ENCODE results near the gene ORC4. TPM values are rescaled to one million over a fixed set of nuclear protein-coding genes. Genes with fewer than 3 reads are reported as not detected.
A peak's percentile ranks its signal among the peaks of the same experiment; 100 is the strongest.

Gene ORC4
- polyA plus RNA-seq, 1 donor from 2014 or later: 42.7 TPM

DNA sequence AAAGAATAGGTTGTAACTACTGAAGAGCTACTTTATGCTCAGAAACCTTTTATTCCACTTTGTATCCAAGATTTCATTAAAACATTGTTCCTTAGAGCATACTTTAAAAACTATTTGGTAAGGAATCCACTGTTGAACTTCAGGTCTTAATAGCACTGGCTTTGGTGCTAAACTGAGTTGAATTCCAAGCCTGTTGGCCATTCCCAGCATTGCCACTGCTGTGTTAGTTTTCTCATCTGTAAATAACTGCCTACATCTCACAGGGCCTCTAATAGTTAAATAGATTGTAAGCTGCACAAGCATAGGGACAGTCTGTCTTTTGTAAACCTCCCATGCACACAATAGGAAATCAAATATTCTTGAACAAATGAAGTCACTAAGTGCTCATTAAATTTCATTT, 86.6 kb downstream of the ORC4 start:
- H3K27ac Mint-ChIP-seq: no peak overlapping the region
- no peaks in the 10 kb centered on the region for H3K4me1 Mint-ChIP-seq
- H3K4me3 Mint-ChIP-seq: no peak overlapping the region
- H3K27me3 Mint-ChIP-seq: no peaks in the 10 kb centered on the region
- no peaks in the 10 kb centered on the region for H3K9me3 Mint-ChIP-seq
- peaks cover 4% of the 10 kb centered on the region for H3K36me3 Mint-ChIP-seq

DNA sequence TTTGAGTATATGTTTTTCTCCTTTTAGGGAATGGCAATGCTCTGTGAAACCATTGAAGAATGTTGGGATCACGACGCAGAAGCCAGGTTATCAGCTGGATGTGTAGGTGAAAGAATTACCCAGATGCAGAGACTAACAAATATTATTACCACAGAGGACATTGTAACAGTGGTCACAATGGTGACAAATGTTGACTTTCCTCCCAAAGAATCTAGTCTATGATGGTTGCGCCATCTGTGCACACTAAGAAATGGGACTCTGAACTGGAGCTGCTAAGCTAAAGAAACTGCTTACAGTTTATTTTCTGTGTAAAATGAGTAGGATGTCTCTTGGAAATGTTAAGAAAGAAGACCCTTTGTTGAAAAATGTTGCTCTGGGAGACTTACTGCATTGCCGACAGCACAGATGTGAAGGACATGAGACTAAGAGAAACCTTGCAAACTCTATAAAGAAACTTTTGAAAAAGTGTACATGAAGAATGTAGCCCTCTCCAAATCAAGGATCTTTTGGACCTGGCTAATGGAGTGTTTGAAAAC, 93.4 kb downstream of the ORC4 start:
- Mint-ChIP-seq H3K4me3 (no peak overlapping the region), H3K27ac (peak overlapping the region in 1 of 3 donors; percentile 6), H3K4me1 (no peaks in the 10 kb centered on the region), H3K27me3 (no peaks in the 10 kb centered on the region), H3K36me3 (no peaks in the 10 kb centered on the region), H3K9me3 (no peaks in the 10 kb centered on the region)

DNA sequence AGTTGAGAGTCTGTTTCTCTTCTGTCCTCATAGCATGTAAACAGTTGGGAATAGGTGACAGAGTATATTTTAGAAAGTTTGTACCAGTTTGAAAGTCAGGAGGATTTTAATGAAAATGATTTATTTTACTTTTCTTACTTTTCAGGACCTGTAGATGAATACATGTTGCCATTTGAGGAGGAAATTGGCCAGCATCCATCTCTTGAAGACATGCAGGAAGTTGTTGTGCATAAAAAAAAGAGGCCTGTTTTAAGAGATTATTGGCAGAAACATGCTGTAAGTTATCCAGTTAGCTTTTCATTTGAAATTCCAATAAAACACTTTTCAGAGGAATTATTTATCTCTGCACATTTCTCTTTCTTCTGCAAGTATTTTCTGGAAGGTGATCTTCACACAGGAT, 94.7 kb downstream of the ORC4 start:
- H3K4me3 Mint-ChIP-seq: no peak overlapping the region

DNA sequence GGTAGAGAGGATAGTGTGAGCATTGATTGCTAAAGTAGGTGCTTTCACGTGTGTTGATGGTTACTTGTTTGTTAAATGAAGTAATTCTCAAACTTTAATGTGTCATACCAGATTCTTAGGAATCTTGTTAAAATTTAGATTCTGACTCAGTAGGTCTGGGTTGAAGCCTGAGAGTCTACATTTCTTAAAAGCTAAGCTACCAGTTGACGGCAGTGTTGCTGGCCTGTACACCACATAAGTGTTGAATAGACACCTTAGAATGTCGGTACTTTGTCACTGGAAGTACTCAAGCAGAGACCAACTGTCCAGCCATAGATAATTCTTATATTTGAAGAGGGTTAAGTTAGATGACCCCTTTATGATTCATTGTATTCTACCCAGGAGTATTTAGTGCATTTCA, 95.9 kb downstream of the ORC4 start:
- H3K36me3 Mint-ChIP-seq: no peaks in the 10 kb centered on the region
- no peak overlapping the region for H3K4me3 Mint-ChIP-seq
- no peaks in the 10 kb centered on the region for H3K9me3 Mint-ChIP-seq
- no peaks in the 10 kb centered on the region for H3K27me3 Mint-ChIP-seq
- no peak overlapping the region for H3K27ac Mint-ChIP-seq
- H3K4me1 Mint-ChIP-seq: no peaks in the 10 kb centered on the region

More for the DNA sequence above, 94.7 kb downstream of the ORC4 start:
- Mint-ChIP-seq H3K4me1 (no peaks in the 10 kb centered on the region), H3K27ac (peak overlapping the region in 1 of 3 donors; percentile 3), H3K27me3 (no peaks in the 10 kb centered on the region), H3K36me3 (no peaks in the 10 kb centered on the region), H3K9me3 (no peaks in the 10 kb centered on the region)

DNA sequence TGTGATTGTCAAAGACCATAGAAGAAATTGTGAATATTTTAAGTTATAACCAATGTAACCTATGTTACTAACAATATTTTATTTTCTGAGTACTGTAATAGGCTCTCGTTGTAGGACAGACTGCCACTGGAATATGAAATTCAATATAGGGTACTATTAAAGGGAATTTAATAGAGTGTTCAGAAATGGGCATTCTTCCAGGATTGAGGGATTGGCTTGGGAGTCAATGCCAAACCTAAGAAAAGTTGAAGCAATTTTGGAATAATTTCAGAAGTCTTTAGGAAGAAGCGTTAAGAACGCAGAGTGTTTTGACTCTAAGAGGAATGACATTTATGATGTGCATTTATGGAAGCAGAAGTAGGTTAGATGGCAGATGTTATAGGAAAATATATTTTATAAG, 96.7 kb downstream of the ORC4 start:
- Mint-ChIP-seq H3K4me1 (no peaks in the 10 kb centered on the region), H3K9me3 (no peaks in the 10 kb centered on the region), H3K27me3 (no peaks in the 10 kb centered on the region), H3K27ac (no peak overlapping the region), H3K36me3 (no peaks in the 10 kb centered on the region), H3K4me3 (no peak overlapping the region)

DNA sequence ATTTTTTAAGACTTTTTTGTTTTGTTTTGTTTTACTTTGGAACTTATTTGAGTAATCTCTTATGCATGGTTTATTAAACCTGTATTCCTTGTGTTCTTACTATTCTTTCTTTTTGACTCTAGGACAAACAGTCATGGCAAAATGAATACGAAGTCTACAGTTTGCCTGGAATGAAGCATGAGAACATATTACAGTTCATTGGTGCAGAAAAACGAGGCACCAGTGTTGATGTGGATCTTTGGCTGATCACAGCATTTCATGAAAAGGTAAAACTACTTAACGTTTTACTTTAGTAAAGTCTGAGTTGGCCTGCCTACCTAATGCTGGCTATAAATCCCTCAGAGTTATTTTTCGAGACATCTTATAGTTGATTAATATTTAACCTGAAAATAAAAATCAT, 103.4 kb downstream of the ORC4 start:
- Mint-ChIP-seq H3K36me3 (no peaks in the 10 kb centered on the region), H3K9me3 (no peaks in the 10 kb centered on the region), H3K4me1 (no peaks in the 10 kb centered on the region), H3K27me3 (peaks cover 2% of the 10 kb centered on the region), H3K27ac (no peak overlapping the region), H3K4me3 (no peak overlapping the region)

DNA sequence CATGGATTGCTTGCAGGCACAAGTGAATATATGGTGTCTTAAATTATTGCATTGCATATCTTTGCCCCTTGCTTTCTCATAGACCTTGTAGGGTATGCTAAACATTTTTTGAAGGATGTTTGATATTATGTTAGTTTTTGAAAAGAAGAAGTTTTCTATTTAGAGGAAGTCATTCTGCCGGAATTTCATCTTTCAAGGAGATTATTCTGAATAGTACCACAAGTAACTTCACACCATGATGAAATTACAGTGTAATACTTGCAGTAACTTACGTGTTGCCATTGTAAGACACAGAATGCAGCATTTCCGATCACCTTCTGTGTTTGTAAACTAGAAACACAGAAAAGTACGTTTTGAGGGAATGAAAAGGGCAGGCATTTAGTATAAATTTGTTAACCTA, 103.8 kb downstream of the ORC4 start:
- H3K36me3 Mint-ChIP-seq: no peaks in the 10 kb centered on the region
- no peaks in the 10 kb centered on the region for H3K4me1 Mint-ChIP-seq
- no peak overlapping the region for H3K27ac Mint-ChIP-seq
- no peak overlapping the region for H3K4me3 Mint-ChIP-seq
- H3K9me3 Mint-ChIP-seq: no peaks in the 10 kb centered on the region
- peaks cover 2% of the 10 kb centered on the region for H3K27me3 Mint-ChIP-seq

DNA sequence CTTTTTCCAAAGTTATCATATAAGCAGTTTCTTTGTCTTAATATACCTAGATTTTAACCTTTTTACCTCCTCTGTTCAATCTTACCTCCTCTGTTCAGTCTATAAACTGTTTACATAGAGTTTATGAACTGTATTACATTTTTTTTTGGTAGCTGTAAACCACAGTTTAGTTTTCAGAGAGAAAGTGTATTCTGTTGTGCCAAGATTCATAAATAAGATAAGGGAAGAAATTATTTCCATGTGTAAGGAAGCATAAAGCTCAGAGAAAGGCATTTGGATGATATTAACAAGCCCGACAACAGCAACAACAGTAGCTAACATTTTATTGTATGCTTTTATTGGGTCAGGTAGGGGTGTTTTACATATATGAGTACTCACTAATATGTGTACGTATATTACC, 104.5 kb downstream of the ORC4 start:
- H3K27me3 Mint-ChIP-seq: peaks cover 2% of the 10 kb centered on the region
- H3K36me3 Mint-ChIP-seq: no peaks in the 10 kb centered on the region
- H3K9me3 Mint-ChIP-seq: no peaks in the 10 kb centered on the region
- no peak overlapping the region for H3K27ac Mint-ChIP-seq
- no peak overlapping the region for H3K4me3 Mint-ChIP-seq
- no peaks in the 10 kb centered on the region for H3K4me1 Mint-ChIP-seq

DNA sequence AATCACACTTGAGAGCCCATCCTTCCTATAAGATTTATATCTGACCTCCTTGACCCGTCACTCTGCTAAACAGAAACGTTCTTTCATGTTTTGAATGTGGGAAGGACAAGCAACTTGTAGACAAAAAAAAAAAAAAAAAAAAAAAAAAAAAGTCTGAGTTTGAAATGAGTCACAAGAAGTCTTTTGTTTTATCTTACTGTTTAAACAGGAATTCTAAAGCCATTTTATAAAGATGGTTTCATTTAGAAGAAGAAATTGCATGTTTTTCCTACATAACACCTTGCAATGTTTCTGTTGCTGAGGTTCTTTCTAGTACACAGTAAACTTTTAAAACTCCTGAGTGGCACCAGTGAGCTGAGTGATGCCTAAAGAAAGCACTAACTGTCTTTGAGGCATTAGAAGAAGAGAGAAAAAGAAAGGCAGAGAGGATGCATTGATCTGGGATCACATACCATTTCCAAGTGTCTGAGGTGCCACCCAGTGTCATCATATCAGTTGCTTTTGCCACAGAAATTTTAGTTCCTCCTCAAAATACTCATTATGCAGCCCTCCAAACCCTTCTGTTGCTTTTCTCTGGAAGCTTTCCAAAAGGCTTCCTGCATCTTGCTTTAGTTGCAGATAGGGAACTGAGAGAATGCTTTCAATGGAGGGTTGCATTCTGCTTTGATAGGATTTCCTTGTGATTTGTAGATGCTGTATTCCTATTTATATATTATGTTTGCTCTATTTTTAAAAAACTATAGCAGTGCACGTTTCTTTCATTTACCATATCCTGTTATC, 106.6 kb downstream of the ORC4 start:
- no peak overlapping the region for H3K4me3 Mint-ChIP-seq
- H3K4me1 Mint-ChIP-seq: no peaks in the 10 kb centered on the region
- H3K27me3 Mint-ChIP-seq: peaks cover 2% of the 10 kb centered on the region
- H3K36me3 Mint-ChIP-seq: no peaks in the 10 kb centered on the region
- H3K27ac Mint-ChIP-seq: no peak overlapping the region
- no peaks in the 10 kb centered on the region for H3K9me3 Mint-ChIP-seq

DNA sequence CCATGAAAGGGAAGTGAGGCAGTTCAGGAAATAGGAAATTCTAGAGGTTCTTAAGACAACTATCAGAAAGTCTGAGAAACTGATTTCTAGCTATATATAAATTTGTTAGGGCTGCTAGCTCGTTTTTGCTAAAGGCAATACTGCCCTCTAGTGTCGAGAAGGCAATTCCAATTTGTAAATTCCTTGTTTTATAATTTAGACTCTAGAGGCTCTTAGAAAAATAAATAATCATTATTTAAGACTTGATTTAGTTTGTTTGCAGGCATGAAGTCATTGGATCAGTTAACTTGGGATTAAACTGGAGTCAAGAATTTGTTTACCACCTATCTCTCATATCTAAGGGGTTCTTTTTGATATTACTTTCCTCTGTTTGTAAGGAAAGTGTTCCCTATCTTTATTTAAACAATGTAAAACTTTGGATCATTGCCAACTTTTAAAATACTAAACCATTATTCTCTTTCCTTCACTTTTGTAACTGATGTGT, 109.5 kb downstream of the ORC4 start:
- no peak overlapping the region for H3K27ac Mint-ChIP-seq
- H3K4me1 Mint-ChIP-seq: no peaks in the 10 kb centered on the region
- no peak overlapping the region for H3K4me3 Mint-ChIP-seq
- peaks cover 2% of the 10 kb centered on the region for H3K27me3 Mint-ChIP-seq
- no peaks in the 10 kb centered on the region for H3K36me3 Mint-ChIP-seq
- H3K9me3 Mint-ChIP-seq: no peaks in the 10 kb centered on the region

DNA sequence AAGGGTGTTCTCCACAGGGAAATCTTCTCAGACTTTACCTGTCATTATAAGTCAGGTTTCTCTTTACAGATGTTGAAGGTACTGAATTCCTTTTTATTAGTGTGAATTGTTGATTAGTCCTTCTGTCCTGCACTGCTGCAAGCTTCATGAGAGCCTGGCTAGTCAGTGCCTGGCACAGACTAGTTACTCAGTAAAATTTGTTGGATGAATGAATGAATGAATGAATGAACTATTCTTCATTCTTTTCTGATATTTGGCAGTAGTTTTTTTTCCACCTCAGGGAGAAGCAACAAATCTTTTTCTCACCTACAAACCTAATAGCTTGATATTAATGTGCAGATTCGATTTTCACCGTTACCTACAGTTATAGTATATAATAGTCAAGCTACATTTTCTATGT, 111.4 kb downstream of the ORC4 start:
- no peak overlapping the region for H3K4me3 Mint-ChIP-seq
- H3K4me1 Mint-ChIP-seq: no peaks in the 10 kb centered on the region
- H3K9me3 Mint-ChIP-seq: no peaks in the 10 kb centered on the region
- peaks cover 2% of the 10 kb centered on the region for H3K27me3 Mint-ChIP-seq
- H3K27ac Mint-ChIP-seq: no peak overlapping the region
- H3K36me3 Mint-ChIP-seq: no peaks in the 10 kb centered on the region

DNA sequence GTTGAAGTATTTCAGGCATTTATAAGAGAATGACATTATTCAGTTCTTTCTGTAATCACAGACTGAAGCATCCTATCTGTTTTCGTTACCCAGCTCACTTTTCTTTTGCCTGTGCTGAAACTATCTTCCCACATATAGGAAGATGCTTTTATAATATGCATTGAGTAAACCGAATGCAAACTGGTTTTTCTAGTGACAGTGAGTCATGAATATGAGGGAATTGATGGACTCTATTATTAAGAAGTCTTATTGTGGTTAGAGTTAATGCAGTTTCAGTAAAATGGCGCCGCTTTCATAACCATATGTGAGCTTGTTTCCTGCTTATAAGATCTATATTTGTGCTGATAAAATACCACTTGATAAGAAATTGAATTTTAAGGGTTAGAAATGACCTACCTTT, 116.5 kb downstream of the ORC4 start:
- no peaks in the 10 kb centered on the region for H3K27me3 Mint-ChIP-seq
- no peaks in the 10 kb centered on the region for H3K4me1 Mint-ChIP-seq
- H3K27ac Mint-ChIP-seq: no peak overlapping the region
- H3K36me3 Mint-ChIP-seq: no peaks in the 10 kb centered on the region
- H3K4me3 Mint-ChIP-seq: no peak overlapping the region
- no peaks in the 10 kb centered on the region for H3K9me3 Mint-ChIP-seq

DNA sequence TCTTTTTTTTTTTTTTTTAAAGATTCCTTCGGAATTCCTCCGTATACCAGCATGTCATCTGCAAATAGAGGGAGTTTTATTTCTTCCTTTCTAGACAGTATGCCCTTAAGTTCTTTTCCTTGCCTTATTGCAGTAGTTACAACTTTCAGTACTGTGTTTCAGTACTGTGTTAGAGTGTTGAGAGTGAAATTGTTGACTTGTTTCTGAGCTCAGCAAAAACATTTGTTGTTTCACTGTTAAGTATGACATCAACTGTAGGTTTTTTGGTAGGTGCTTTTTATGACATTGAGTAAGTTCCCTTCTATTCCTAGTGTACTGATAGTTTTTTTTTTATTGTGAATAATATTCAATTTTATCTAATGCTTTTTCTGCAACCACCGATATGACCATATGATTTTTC, 131.9 kb downstream of the ORC4 start:
- Mint-ChIP-seq H3K9me3 (no peaks in the 10 kb centered on the region), H3K36me3 (no peaks in the 10 kb centered on the region), H3K4me1 (peaks cover 0 to 6% (median 0%) of the 10 kb centered on the region in 3 donors), H3K27me3 (no peaks in the 10 kb centered on the region), H3K4me3 (no peak overlapping the region), H3K27ac (no peak overlapping the region)

DNA sequence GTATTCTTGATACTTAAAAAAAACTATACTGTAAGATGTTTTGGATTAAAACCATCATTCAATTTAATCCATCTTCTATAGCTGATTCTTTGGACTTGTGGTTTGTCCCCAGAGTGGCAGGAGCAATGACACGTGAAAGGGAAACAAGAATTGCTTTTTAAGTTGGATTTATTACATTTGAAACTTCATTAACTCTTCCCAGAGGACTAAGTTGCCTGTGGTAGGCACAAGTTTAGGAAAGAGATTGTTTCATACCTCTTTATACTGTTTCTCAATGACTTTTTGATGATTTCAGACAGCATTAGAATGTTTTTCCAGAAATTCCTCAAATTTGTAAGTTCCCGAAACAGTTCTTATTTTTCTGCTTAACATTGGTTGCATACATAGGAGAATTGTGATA, 134.4 kb downstream of the ORC4 start:
- H3K27me3 Mint-ChIP-seq: no peaks in the 10 kb centered on the region
- H3K4me1 Mint-ChIP-seq: peaks cover 0 to 6% (median 0%) of the 10 kb centered on the region in 3 donors
- H3K9me3 Mint-ChIP-seq: no peaks in the 10 kb centered on the region
- no peaks in the 10 kb centered on the region for H3K36me3 Mint-ChIP-seq
- H3K27ac Mint-ChIP-seq: no peak overlapping the region
- H3K4me3 Mint-ChIP-seq: no peak overlapping the region

DNA sequence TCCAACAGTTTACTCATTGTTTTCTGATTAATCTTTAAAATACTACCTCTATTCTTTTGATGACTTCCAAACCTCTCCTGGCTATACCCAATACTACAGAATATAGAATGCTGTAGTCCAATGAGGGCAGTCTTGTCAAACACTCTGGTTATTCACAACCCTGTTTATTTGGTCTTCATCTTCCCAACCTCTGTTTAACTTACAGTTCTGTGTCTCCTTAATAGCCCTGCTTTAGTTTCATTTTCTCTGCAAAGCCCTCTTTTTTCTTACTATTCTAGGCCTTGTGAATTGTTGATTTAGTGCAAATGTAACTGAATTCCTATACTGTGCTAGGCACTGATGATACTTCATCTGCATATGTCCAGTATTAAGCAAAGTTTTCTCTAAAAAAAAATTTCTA, 135.7 kb downstream of the ORC4 start:
- Mint-ChIP-seq H3K9me3 (no peaks in the 10 kb centered on the region), H3K36me3 (no peaks in the 10 kb centered on the region), H3K27ac (no peak overlapping the region), H3K4me3 (no peak overlapping the region), H3K27me3 (no peaks in the 10 kb centered on the region), H3K4me1 (peaks cover 0 to 6% (median 0%) of the 10 kb centered on the region in 3 donors)

DNA sequence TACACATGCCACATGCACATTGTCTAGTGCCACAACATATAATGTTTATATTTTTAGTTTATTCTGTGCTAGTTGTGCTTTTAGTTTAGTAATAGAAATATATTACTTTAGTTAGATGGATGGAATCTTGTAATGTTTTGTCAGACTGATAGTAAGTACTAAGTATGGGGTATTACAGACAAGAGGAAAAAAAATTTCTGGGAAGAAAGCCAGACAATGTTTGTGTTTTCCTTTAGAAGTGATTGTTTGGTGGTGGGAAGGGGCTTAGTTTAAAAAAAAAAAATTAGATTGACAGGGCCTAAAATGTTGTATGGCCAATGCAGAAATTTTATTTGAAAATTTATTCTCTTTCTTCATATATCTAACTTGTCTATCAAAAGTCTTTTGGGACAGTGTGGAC, 137.9 kb downstream of the ORC4 start:
- no peak overlapping the region for H3K27ac Mint-ChIP-seq
- H3K27me3 Mint-ChIP-seq: no peaks in the 10 kb centered on the region
- H3K36me3 Mint-ChIP-seq: no peaks in the 10 kb centered on the region
- peaks cover 0 to 6% (median 4%) of the 10 kb centered on the region in 3 donors for H3K4me1 Mint-ChIP-seq
- no peaks in the 10 kb centered on the region for H3K9me3 Mint-ChIP-seq
- no peak overlapping the region for H3K4me3 Mint-ChIP-seq

Measured in IgD-negative memory B cell (primary cell).